PC-9 (cell line): ENCODE results near the gene HNRNPA0.

ENCODE experiments used
- EZH2 ChIP-seq: fragments of 200-600 bp; sonication (generic); IDR thresholded peaks from 2 replicates; pipeline ENCODE4 v1.8.0; 2017; ENCODE audit warnings: antibody characterized with exemption, low read depth
- TF ChIP-seq, protein P1 (sequence below): fragments of 200-600 bp; sonication (generic); conservative IDR thresholded peaks from 2 replicates; pipeline ENCODE4 v1.6.1; 2017; ENCODE audit warnings: mixed run types, antibody characterized with exemption, mild to moderate bottlenecking, moderate library complexity

- TF ChIP-seq, protein P1, sequence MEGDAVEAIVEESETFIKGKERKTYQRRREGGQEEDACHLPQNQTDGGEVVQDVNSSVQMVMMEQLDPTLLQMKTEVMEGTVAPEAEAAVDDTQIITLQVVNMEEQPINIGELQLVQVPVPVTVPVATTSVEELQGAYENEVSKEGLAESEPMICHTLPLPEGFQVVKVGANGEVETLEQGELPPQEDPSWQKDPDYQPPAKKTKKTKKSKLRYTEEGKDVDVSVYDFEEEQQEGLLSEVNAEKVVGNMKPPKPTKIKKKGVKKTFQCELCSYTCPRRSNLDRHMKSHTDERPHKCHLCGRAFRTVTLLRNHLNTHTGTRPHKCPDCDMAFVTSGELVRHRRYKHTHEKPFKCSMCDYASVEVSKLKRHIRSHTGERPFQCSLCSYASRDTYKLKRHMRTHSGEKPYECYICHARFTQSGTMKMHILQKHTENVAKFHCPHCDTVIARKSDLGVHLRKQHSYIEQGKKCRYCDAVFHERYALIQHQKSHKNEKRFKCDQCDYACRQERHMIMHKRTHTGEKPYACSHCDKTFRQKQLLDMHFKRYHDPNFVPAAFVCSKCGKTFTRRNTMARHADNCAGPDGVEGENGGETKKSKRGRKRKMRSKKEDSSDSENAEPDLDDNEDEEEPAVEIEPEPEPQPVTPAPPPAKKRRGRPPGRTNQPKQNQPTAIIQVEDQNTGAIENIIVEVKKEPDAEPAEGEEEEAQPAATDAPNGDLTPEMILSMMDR: no peak
- TF ChIP-seq EZH2: no peak
These were observed 29.9 kb downstream of the HNRNPA0 start for GRCh38 chr5:137724251-137724650.
